ENCODE data around the gene LGALS9. TPM values are rescaled to one million over a fixed set of nuclear protein-coding genes. Genes with fewer than 3 reads are reported as not detected.
"Not testable (repeated sequence)": the region's sequence is repeated elsewhere in the genome, so short reads cannot be mapped to it uniquely, and the experiment has no call there.

The LGALS9 gene
- total and polyA plus RNA-seq, 2 donors (not counting 3 experiments of a cell fraction or from before 2014, with no cell fraction given), result 52.4 to 65.2 TPM

DNA sequence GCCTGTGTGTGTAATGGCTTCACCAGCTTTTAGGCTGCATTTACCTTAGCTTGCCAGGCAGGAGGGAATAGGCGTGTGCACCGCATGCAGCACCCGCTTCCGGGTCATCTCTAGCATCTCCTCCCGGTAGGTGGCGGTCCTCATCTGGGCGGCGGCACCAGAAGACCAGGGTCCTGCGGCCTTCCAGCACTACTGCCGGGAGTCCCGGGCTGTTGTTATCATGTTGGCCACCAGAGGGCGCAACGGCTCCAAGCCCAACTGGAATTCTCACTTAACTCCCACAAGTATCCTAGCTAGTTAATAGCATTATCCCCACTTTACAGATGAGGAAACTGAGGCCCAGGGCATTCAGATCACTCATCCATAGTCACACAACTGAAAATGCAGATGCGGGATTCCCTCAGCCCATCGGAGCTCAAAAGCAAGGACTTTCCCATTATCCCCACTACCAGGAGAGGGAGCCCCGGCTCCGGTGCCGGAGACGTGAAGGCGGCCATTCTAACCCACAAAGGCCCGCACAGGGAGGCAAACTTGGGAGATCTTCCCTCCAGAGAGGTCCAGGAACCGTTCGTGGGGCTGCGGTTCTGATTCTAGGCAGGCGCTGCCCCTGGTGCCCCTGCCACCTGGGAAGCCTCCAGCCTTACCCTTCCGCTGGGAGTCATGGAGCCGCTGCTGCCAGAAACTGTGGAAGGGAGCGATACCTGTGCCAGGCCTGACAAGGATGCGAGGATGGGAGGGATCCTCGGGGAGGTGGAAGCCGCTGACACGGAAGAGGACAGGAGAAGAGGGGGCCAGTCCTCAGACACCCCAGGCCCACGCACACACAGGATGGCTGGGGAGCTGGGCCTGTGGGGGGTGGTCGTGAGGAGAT, 23.9 kb downstream of the LGALS9 start:
- H3K36me3 ChIP-seq (ENCODE audit: control insufficient read depth in 2 of 2, extremely low read depth in 1 of 2, insufficient read depth in 2 of 2, low read length in 2 of 2), result no peaks in the 10 kb centered on the region
- ChIA-PET CTCF (interaction anchor here (0.7 to 9.2 kb wide), 20 partner anchors 9 to 238 kb away, joined by 3 to 262 read pairs (median 5); partner anchors contain the start of gene LYRM9), POLR2A (no interaction called here)
- no peaks in the 10 kb centered on the region for H3K9me3 ChIP-seq (replicated peaks; ENCODE audit: control insufficient read depth, insufficient read depth, low read length)
- H3K4me2 ChIP-seq (ENCODE audit: insufficient read depth, low read length), result no peak overlapping the region
- no peaks in the 10 kb centered on the region for H3K27me3 ChIP-seq (ENCODE audit: control insufficient read depth in 2 of 2, insufficient read depth in 2 of 2, low read length in 2 of 2)
- TF ChIP-seq POLR2AphosphoS5 (IDR thresholded peaks at IDR 0.05; ENCODE audit: insufficient read depth, low read depth, low read length), result no peak
- TF ChIP-seq, protein P1, sequence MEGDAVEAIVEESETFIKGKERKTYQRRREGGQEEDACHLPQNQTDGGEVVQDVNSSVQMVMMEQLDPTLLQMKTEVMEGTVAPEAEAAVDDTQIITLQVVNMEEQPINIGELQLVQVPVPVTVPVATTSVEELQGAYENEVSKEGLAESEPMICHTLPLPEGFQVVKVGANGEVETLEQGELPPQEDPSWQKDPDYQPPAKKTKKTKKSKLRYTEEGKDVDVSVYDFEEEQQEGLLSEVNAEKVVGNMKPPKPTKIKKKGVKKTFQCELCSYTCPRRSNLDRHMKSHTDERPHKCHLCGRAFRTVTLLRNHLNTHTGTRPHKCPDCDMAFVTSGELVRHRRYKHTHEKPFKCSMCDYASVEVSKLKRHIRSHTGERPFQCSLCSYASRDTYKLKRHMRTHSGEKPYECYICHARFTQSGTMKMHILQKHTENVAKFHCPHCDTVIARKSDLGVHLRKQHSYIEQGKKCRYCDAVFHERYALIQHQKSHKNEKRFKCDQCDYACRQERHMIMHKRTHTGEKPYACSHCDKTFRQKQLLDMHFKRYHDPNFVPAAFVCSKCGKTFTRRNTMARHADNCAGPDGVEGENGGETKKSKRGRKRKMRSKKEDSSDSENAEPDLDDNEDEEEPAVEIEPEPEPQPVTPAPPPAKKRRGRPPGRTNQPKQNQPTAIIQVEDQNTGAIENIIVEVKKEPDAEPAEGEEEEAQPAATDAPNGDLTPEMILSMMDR (IDR thresholded peaks at IDR 0.05; ENCODE audit: extremely low read depth in 1 of 2, insufficient read depth in 1 of 2, low read depth in 1 of 2, low read length in 2 of 2), result peak; percentile 77 to 91
- no peak for TF ChIP-seq EZH2 (IDR thresholded peaks at IDR 0.05; ENCODE audit: borderline replicate concordance, low read depth, low read length, severe bottlenecking)
- peak; percentile 66 for DNase-seq (ENCODE audit: low read depth, low spot score)
- no peaks in the 10 kb centered on the region for H3K4me1 ChIP-seq (ENCODE audit: control insufficient read depth, extremely low read depth, insufficient read depth, low read length)
- peak; percentile 90 for FAIRE-seq
- H3K79me2 ChIP-seq (ENCODE audit: control insufficient read depth, insufficient read depth, low read length), result no peaks in the 10 kb centered on the region
- H4K20me1 ChIP-seq (replicated peaks; ENCODE audit: control insufficient read depth, extremely low read depth, insufficient read depth, low read length), result no peaks in the 10 kb centered on the region
- no peak overlapping the region for H3K4me3 ChIP-seq (replicated peaks in 1 of 3; ENCODE audit: insufficient read depth in 1 of 3, low read depth in 1 of 3, low read length in 3 of 3)
- no peak overlapping the region for H3K27ac ChIP-seq (ENCODE audit: insufficient read depth, low read depth, low read length)
- dilution Hi-C loops (cut with MboI; ENCODE audit: extremely low pct_ligation_motif_present, low sequenced_read_pairs), result no loop called here
- BruUV-seq (replicated peaks), result no TSS peak
- H3K9me1 ChIP-seq (replicated peaks; ENCODE audit: control insufficient read depth, extremely low read depth, insufficient read depth, low read length), result no peaks in the 10 kb centered on the region
- intact Hi-C loops (cut with micrococcal nuclease), result loop anchor here (1.0 to 5.0 kb wide), 2 partner anchors 101 to 303 kb away; no protein-coding TSS in a partner anchor
- no peak overlapping the region for H3K9ac ChIP-seq (replicated peaks; ENCODE audit: extremely low read depth, insufficient read depth, low read length)
- no peak overlapping the region for H2AFZ ChIP-seq (ENCODE audit: low read depth, low read length)

DNA sequence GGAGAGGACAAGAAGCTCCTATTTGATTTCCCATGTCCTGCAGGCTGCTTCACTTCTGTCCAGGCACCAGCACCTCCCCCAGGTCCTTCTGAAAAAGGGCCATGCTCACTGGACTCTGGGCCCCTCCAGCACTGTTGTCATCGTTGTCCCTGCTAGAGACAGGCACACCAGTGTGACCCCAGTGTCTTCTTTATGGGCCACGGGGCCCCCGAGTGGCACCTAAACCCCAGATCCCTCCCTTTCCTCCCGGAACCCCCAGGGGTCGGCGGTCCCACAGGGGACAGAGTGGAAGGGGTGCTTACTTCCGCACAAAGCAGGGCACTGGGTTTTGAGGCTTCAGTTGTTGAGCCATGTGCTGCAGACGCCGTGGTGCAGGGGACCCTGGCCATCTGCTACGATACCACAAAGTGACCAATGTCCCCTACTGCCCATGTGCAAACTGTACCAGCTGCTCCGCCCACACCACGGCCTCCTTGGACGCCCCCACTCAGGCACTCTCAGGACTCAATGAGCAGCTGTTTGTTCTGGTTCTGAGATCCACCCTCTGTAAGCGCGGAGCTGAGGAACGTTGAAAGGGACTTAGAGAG, 24.6 kb downstream of the LGALS9 start:
- intact Hi-C loops (cut with micrococcal nuclease); H3K27me3 ChIP-seq (ENCODE audit: control insufficient read depth in 2 of 2, insufficient read depth in 2 of 2, low read length in 2 of 2); BruUV-seq (replicated peaks); DNase-seq (ENCODE audit: low read depth, low spot score); POLR2A ChIA-PET; H4K20me1 ChIP-seq (replicated peaks; ENCODE audit: control insufficient read depth, extremely low read depth, insufficient read depth, low read length); H3K36me3 ChIP-seq (ENCODE audit: control insufficient read depth in 2 of 2, extremely low read depth in 1 of 2, insufficient read depth in 2 of 2, low read length in 2 of 2); H2AFZ ChIP-seq (ENCODE audit: low read depth, low read length); H3K9ac ChIP-seq (replicated peaks; ENCODE audit: extremely low read depth, insufficient read depth, low read length); dilution Hi-C loops (cut with MboI; ENCODE audit: extremely low pct_ligation_motif_present, low sequenced_read_pairs); H3K9me1 ChIP-seq (replicated peaks; ENCODE audit: control insufficient read depth, extremely low read depth, insufficient read depth, low read length); H3K4me2 ChIP-seq (ENCODE audit: insufficient read depth, low read length); H3K4me3 ChIP-seq (replicated peaks in 1 of 3; ENCODE audit: insufficient read depth in 1 of 3, low read depth in 1 of 3, low read length in 3 of 3); H3K79me2 ChIP-seq (ENCODE audit: control insufficient read depth, insufficient read depth, low read length); FAIRE-seq; H3K4me1 ChIP-seq (ENCODE audit: control insufficient read depth, extremely low read depth, insufficient read depth, low read length); H3K9me3 ChIP-seq (replicated peaks; ENCODE audit: control insufficient read depth, insufficient read depth, low read length); H3K27ac ChIP-seq (ENCODE audit: insufficient read depth, low read depth, low read length): not testable (repeated sequence)
- CTCF ChIA-PET, result interaction anchor here (0.7 to 9.2 kb wide), 12 partner anchors 8 to 238 kb away, joined by 3 to 262 read pairs (median 6); partner anchors contain the start of gene LYRM9

GRCh38 chr17:27656620-27657019, 25.6 kb downstream of the LGALS9 start:
- H3K27me3 ChIP-seq (ENCODE audit: control insufficient read depth in 2 of 2, insufficient read depth in 2 of 2, low read length in 2 of 2); H3K79me2 ChIP-seq (ENCODE audit: control insufficient read depth, insufficient read depth, low read length); DNase-seq (ENCODE audit: low read depth, low spot score); H4K20me1 ChIP-seq (replicated peaks; ENCODE audit: control insufficient read depth, extremely low read depth, insufficient read depth, low read length); H3K9me1 ChIP-seq (replicated peaks; ENCODE audit: control insufficient read depth, extremely low read depth, insufficient read depth, low read length); FAIRE-seq; H3K4me1 ChIP-seq (ENCODE audit: control insufficient read depth, extremely low read depth, insufficient read depth, low read length); H3K9ac ChIP-seq (replicated peaks; ENCODE audit: extremely low read depth, insufficient read depth, low read length); H3K9me3 ChIP-seq (replicated peaks; ENCODE audit: control insufficient read depth, insufficient read depth, low read length); POLR2A ChIA-PET; intact Hi-C loops (cut with micrococcal nuclease); H2AFZ ChIP-seq (ENCODE audit: low read depth, low read length); H3K4me3 ChIP-seq (replicated peaks in 1 of 3; ENCODE audit: insufficient read depth in 1 of 3, low read depth in 1 of 3, low read length in 3 of 3); H3K36me3 ChIP-seq (ENCODE audit: control insufficient read depth in 2 of 2, extremely low read depth in 1 of 2, insufficient read depth in 2 of 2, low read length in 2 of 2); H3K4me2 ChIP-seq (ENCODE audit: insufficient read depth, low read length); H3K27ac ChIP-seq (ENCODE audit: insufficient read depth, low read depth, low read length); dilution Hi-C loops (cut with MboI; ENCODE audit: extremely low pct_ligation_motif_present, low sequenced_read_pairs); BruUV-seq (replicated peaks): not testable (repeated sequence)
- CTCF ChIA-PET, result interaction anchor here (1.4 to 9.2 kb wide), 3 partner anchors 26 to 224 kb away, joined by 3 to 262 read pairs (median 34); no protein-coding TSS in a partner anchor

Data from endothelial cell of umbilical vein (primary cell).